GM23338 (cell line): ENCODE results near the gene MAP3K13. TPM values are rescaled to one million over a fixed set of nuclear protein-coding genes. Genes with fewer than 3 reads are reported as not detected.

Source experiments
- ATAC-seq: fragments of 200-7000 bp; cut with Tn5 transposase; 3 replicates; pipeline ENCODE4 v1.9.1; 2020
- DNase-seq: peaks from one replicate; pipeline ENCODE4 v3.0.0-alpha.2; 2015; ENCODE audit warnings: low spot score
- H2AFZ ChIP-seq: fragments of 200-600 bp; sonication (generic); 2 replicates; pipeline ENCODE4 v1.8.0; 2016; ENCODE audit warnings: antibody characterized with exemption, mild to moderate bottlenecking, moderate library complexity
- H3F3A ChIP-seq: fragments of 200-600 bp; sonication (generic); replicated peaks from 2 replicates; pipeline ENCODE4 v1.8.0; 2017; ENCODE audit warnings: antibody characterized with exemption, mixed run types, low read depth
- H3K27ac ChIP-seq: fragments of 200-600 bp; sonication (generic); 2 replicates; pipeline ENCODE4 v1.6.1; 2016; ENCODE audit warnings: low read depth
- H3K27me3 ChIP-seq: fragments of 200-600 bp; sonication (generic); 2 replicates; pipeline ENCODE4 v1.8.0; 2016; ENCODE audit warnings: mild to moderate bottlenecking, mixed run types, moderate library complexity; ENCODE audit not compliant: insufficient read depth
- H3K36me3 ChIP-seq: fragments of 200-600 bp; sonication (generic); 2 replicates; pipeline ENCODE4 v1.8.0; 2016; ENCODE audit warnings: mild to moderate bottlenecking; ENCODE audit not compliant: insufficient read depth
- H3K4me1 ChIP-seq: fragments of 200-600 bp; sonication (generic); 2 replicates; pipeline ENCODE4 v1.8.0; 2016; ENCODE audit warnings: mild to moderate bottlenecking, moderate library complexity; ENCODE audit not compliant: insufficient read depth
- H3K4me2 ChIP-seq: fragments of 200-600 bp; sonication (generic); 2 replicates; pipeline ENCODE4 v1.7.1; 2017; ENCODE audit warnings: mixed run types
- H3K4me3 ChIP-seq: fragments of 200-600 bp; sonication (generic); 2 replicates; pipeline ENCODE4 v1.6.1; 2016; ENCODE audit warnings: mixed run types
- H3K79me2 ChIP-seq: fragments of 200-600 bp; sonication (generic); replicated peaks from 2 replicates; pipeline ENCODE4 v1.8.0; 2017; ENCODE audit warnings: mild to moderate bottlenecking; ENCODE audit not compliant: insufficient read depth
- H3K9me2 ChIP-seq: fragments of 200-600 bp; sonication (generic); 2 replicates; pipeline ENCODE4 v1.8.0; 2017; ENCODE audit not compliant: insufficient read depth
- H4K20me1 ChIP-seq: fragments of 200-600 bp; sonication (generic); replicated peaks from 2 replicates; pipeline ENCODE4 v1.8.0; 2017; ENCODE audit warnings: mild to moderate bottlenecking; ENCODE audit not compliant: insufficient read depth
- H3K27ac Mint-ChIP-seq: 2 replicates; pipeline ENCODE4 v1.8.0; 2020; ENCODE audit warnings: inconsistent platforms, mild to moderate bottlenecking, moderate library complexity, mixed read lengths
- H3K27me3 Mint-ChIP-seq: 3 replicates; pipeline ENCODE4 v1.8.0; 2022; ENCODE audit warnings: low read depth, mild to moderate bottlenecking, moderate library complexity, mixed read lengths, inconsistent platforms; ENCODE audit not compliant: insufficient read depth, poor library complexity
- H3K36me3 Mint-ChIP-seq: 3 replicates; pipeline ENCODE4 v1.8.0; 2021; ENCODE audit warnings: low read depth, mild to moderate bottlenecking, inconsistent platforms, moderate library complexity, mixed read lengths
- H3K4me1 Mint-ChIP-seq: 3 replicates; pipeline ENCODE4 v1.8.0; 2020; ENCODE audit warnings: mild to moderate bottlenecking, inconsistent platforms, mixed read lengths
- H3K4me3 Mint-ChIP-seq: 3 replicates; pipeline ENCODE4 v1.8.0; 2021; ENCODE audit warnings: moderate library complexity, mild to moderate bottlenecking, inconsistent platforms, mixed read lengths
- H3K9me3 Mint-ChIP-seq: 3 replicates; pipeline ENCODE4 v1.8.0; 2020; ENCODE audit warnings: moderate library complexity, mild to moderate bottlenecking, inconsistent platforms, mixed read lengths
- EZH2 ChIP-seq: fragments of 200-600 bp; sonication (generic); IDR thresholded peaks from one replicate; pipeline ENCODE4 v1.8.0; 2017; ENCODE audit warnings: antibody characterized with exemption, mild to moderate bottlenecking, low read depth; ENCODE audit not compliant: unreplicated experiment
- JUNB ChIP-seq: IDR thresholded peaks from one replicate; pipeline ENCODE4 v1.6.1; 2016; ENCODE audit warnings: antibody characterized with exemption; ENCODE audit not compliant: unreplicated experiment
- POLR2AphosphoS5 ChIP-seq: IDR thresholded peaks from 2 replicates; pipeline ENCODE4 v1.6.1; 2016; ENCODE audit warnings: antibody characterized with exemption, low read depth
- ZNF114 ChIP-seq: fragments of 250-450 bp; sonication (Bioruptor Pico); IDR thresholded peaks from 2 replicates; pipeline ENCODE4 v1.5.0; 2020; ENCODE audit warnings: mild to moderate bottlenecking, moderate library complexity
- ZNF331 ChIP-seq: fragments of 250-450 bp; sonication (Bioruptor Pico); IDR thresholded peaks from 2 replicates; pipeline ENCODE4 v1.5.0; 2020; ENCODE audit warnings: low read depth, mild to moderate bottlenecking, moderate library complexity
- polyA plus RNA-seq: library from polyadenylated mRNA; unstranded; fragments of >200 nt; fragmentation: Nextera tagmentation; extraction: Ambion mirVana; gene quantifications from 2 replicates; pipeline ENCODE4 v1.2.1, GENCODE V29; 2016
- total RNA-seq: library from RNA; depleted of rRNA; stranded (reverse); fragments of >200 nt; shearing (Covaris generic); gene quantifications from 2 replicates; pipeline ENCODE4 v1.2.3, GENCODE V29; 2014
- TF ChIP-seq, protein P1 (sequence below), 2 experiments: fragments of 200-600 bp in 1 of 2; sonication (generic) in 1 of 2; conservative IDR thresholded peaks; 2 replicates each; pipeline versions ENCODE4 v1.5.1 to v1.6.1; 2016 to 2017; ENCODE audit warnings: antibody characterized with exemption in 2 of 2, low read depth in 2 of 2, mild to moderate bottlenecking in 2 of 2, moderate library complexity in 1 of 2
- TF ChIP-seq, protein P2 (sequence below): fragments of 250-450 bp; sonication (Bioruptor Pico); IDR thresholded peaks from 2 replicates; pipeline ENCODE4 v1.5.0; 2020; ENCODE audit warnings: mild to moderate bottlenecking, moderate library complexity
- TF ChIP-seq, protein P3 (sequence below): IDR thresholded peaks from one replicate; pipeline ENCODE4 v1.6.1; 2018; ENCODE audit warnings: antibody characterized with exemption; ENCODE audit not compliant: unreplicated experiment
- TF ChIP-seq, protein P4 (sequence below): IDR thresholded peaks from 2 replicates; pipeline ENCODE4 v1.6.1; 2016; ENCODE audit warnings: antibody characterized with exemption

The MAP3K13 gene
- total and polyA plus RNA-seq, 2 experiments from 2014 or later = 10.7 to 129 TPM

DNA sequence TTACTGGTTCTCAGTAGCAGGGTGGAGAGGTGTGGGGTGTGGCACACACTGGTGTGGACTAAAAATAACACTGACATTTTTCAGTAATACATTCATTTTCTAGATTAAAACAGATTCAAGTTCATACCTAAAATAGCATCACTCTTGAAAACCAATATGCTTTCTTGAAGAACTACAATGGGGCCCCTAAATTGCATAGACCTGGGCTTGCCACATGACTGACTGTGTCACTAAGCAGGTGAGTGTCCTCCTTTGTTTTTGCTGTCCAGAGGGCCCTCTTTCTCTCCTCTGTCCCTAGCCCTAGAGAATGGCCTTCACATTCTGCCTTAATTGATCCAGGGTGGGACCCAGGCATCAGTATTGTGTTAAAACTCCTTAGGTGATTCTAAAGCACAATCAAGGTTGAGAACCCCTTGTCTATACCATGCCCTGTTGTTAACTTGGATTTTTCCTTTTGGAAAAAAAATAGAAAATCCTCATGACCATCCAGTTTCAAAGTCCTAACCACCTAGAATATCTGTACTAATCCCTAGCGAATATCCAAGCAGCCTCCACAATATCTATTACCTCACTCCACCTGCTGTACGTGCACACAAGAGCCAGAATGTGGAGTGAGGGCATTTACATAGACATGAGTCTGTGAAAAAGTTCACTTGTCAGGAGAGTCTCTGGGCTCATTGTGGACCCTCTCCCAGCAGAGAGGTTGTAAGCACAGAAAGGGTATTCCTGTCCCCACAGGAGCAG is 154.6 kb downstream of the MAP3K13 start:
- Mint-ChIP-seq H3K27ac (no peak overlapping the region), H3K36me3 (no peaks in the 10 kb centered on the region), H3K9me3 (no peaks in the 10 kb centered on the region), H3K4me1 (no peaks in the 10 kb centered on the region), H3K27me3 (peaks cover 3% of the 10 kb centered on the region), H3K4me3 (no peak overlapping the region)
- Histone ChIP-seq H3K4me3 (no peak overlapping the region), H2AFZ (0 out of 2 replicates have a peak overlapping the region, but pooled peaks have one; percentile 56), H3F3A (no peaks in the 10 kb centered on the region), H3K36me3 (no peaks in the 10 kb centered on the region), H3K4me2 (no peak overlapping the region), H3K79me2 (no peaks in the 10 kb centered on the region), H3K27me3 (no peaks in the 10 kb centered on the region), H4K20me1 (no peaks in the 10 kb centered on the region), H3K27ac (no peak overlapping the region), H3K4me1 (no peaks in the 10 kb centered on the region), H3K9me2 (no peaks in the 10 kb centered on the region)
- no peak for ATAC-seq
- DNase-seq = no peak
- TF ChIP-seq, protein P1, sequence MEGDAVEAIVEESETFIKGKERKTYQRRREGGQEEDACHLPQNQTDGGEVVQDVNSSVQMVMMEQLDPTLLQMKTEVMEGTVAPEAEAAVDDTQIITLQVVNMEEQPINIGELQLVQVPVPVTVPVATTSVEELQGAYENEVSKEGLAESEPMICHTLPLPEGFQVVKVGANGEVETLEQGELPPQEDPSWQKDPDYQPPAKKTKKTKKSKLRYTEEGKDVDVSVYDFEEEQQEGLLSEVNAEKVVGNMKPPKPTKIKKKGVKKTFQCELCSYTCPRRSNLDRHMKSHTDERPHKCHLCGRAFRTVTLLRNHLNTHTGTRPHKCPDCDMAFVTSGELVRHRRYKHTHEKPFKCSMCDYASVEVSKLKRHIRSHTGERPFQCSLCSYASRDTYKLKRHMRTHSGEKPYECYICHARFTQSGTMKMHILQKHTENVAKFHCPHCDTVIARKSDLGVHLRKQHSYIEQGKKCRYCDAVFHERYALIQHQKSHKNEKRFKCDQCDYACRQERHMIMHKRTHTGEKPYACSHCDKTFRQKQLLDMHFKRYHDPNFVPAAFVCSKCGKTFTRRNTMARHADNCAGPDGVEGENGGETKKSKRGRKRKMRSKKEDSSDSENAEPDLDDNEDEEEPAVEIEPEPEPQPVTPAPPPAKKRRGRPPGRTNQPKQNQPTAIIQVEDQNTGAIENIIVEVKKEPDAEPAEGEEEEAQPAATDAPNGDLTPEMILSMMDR (conservative IDR thresholded peaks at IDR 0.05; ENCODE audit: low read depth in 2 of 2) = no peak
- TF ChIP-seq EZH2 (no peak), ZNF114 (CRISPR knock-in tag) (no peak), JUNB (no peak), POLR2AphosphoS5 (no peak), ZNF331 (no peak)
- TF ChIP-seq, protein P2, sequence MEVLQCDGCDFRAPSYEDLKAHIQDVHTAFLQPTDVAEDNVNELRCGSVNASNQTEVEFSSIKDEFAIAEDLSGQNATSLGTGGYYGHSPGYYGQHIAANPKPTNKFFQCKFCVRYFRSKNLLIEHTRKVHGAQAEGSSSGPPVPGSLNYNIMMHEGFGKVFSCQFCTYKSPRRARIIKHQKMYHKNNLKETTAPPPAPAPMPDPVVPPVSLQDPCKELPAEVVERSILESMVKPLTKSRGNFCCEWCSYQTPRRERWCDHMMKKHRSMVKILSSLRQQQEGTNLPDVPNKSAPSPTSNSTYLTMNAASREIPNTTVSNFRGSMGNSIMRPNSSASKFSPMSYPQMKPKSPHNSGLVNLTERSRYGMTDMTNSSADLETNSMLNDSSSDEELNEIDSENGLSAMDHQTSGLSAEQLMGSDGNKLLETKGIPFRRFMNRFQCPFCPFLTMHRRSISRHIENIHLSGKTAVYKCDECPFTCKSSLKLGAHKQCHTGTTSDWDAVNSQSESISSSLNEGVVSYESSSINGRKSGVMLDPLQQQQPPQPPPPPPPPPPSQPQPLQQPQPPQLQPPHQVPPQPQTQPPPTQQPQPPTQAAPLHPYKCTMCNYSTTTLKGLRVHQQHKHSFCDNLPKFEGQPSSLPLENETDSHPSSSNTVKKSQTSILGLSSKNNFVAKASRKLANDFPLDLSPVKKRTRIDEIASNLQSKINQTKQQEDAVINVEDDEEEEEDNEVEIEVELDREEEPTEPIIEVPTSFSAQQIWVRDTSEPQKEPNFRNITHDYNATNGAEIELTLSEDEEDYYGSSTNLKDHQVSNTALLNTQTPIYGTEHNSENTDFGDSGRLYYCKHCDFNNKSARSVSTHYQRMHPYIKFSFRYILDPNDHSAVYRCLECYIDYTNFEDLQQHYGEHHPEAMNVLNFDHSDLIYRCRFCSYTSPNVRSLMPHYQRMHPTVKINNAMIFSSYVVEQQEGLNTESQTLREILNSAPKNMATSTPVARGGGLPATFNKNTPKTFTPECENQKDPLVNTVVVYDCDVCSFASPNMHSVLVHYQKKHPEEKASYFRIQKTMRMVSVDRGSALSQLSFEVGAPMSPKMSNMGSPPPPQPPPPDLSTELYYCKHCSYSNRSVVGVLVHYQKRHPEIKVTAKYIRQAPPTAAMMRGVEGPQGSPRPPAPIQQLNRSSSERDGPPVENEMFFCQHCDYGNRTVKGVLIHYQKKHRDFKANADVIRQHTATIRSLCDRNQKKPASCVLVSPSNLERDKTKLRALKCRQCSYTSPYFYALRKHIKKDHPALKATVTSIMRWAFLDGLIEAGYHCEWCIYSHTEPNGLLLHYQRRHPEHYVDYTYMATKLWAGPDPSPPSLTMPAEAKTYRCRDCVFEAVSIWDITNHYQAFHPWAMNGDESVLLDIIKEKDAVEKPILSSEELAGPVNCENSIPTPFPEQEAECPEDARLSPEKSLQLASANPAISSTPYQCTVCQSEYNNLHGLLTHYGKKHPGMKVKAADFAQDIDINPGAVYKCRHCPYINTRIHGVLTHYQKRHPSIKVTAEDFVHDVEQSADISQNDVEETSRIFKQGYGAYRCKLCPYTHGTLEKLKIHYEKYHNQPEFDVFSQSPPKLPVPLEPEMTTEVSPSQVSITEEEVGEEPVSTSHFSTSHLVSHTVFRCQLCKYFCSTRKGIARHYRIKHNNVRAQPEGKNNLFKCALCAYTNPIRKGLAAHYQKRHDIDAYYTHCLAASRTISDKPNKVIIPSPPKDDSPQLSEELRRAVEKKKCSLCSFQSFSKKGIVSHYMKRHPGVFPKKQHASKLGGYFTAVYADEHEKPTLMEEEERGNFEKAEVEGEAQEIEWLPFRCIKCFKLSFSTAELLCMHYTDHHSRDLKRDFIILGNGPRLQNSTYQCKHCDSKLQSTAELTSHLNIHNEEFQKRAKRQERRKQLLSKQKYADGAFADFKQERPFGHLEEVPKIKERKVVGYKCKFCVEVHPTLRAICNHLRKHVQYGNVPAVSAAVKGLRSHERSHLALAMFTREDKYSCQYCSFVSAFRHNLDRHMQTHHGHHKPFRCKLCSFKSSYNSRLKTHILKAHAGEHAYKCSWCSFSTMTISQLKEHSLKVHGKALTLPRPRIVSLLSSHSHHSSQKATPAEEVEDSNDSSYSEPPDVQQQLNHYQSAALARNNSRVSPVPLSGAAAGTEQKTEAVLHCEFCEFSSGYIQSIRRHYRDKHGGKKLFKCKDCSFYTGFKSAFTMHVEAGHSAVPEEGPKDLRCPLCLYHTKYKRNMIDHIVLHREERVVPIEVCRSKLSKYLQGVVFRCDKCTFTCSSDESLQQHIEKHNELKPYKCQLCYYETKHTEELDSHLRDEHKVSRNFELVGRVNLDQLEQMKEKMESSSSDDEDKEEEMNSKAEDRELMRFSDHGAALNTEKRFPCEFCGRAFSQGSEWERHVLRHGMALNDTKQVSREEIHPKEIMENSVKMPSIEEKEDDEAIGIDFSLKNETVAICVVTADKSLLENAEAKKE (CRISPR knock-in tag) = no peak
- TF ChIP-seq, protein P3, sequence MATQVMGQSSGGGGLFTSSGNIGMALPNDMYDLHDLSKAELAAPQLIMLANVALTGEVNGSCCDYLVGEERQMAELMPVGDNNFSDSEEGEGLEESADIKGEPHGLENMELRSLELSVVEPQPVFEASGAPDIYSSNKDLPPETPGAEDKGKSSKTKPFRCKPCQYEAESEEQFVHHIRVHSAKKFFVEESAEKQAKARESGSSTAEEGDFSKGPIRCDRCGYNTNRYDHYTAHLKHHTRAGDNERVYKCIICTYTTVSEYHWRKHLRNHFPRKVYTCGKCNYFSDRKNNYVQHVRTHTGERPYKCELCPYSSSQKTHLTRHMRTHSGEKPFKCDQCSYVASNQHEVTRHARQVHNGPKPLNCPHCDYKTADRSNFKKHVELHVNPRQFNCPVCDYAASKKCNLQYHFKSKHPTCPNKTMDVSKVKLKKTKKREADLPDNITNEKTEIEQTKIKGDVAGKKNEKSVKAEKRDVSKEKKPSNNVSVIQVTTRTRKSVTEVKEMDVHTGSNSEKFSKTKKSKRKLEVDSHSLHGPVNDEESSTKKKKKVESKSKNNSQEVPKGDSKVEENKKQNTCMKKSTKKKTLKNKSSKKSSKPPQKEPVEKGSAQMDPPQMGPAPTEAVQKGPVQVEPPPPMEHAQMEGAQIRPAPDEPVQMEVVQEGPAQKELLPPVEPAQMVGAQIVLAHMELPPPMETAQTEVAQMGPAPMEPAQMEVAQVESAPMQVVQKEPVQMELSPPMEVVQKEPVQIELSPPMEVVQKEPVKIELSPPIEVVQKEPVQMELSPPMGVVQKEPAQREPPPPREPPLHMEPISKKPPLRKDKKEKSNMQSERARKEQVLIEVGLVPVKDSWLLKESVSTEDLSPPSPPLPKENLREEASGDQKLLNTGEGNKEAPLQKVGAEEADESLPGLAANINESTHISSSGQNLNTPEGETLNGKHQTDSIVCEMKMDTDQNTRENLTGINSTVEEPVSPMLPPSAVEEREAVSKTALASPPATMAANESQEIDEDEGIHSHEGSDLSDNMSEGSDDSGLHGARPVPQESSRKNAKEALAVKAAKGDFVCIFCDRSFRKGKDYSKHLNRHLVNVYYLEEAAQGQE = no peak
- TF ChIP-seq, protein P4, sequence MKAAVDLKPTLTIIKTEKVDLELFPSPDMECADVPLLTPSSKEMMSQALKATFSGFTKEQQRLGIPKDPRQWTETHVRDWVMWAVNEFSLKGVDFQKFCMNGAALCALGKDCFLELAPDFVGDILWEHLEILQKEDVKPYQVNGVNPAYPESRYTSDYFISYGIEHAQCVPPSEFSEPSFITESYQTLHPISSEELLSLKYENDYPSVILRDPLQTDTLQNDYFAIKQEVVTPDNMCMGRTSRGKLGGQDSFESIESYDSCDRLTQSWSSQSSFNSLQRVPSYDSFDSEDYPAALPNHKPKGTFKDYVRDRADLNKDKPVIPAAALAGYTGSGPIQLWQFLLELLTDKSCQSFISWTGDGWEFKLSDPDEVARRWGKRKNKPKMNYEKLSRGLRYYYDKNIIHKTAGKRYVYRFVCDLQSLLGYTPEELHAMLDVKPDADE = no peak
